Mesangial cell (primary cell): Measurements from ENCODE around the gene CYYR1. TPM values are rescaled to one million over a fixed set of nuclear protein-coding genes. Genes with fewer than 3 reads are reported as not detected.

ENCODE experiments used
- total RNA-seq: library from RNA; depleted of rRNA; stranded (reverse); fragments of >200 nt; gene quantifications from 2 replicates; pipeline ENCODE4 v1.2.3, GENCODE V29; 2015

CYYR1 gene
- 1.5 and 1.9 TPM in 2 replicates for total RNA-seq

GRCh38 chr21:26572702-26573381 is at the start of gene CYYR1:
Gene CYYR1, minus strand, starts transcription at chr21:26573286. Its CDS starts 346 bp downstream, at chr21:26572940.

